NCI-H1048 (cell line): ENCODE results near the gene PDIA5.
"Not testable (repeated sequence)": the region's sequence is repeated elsewhere in the genome, so short reads cannot be mapped to it uniquely, and the experiment has no call there.

Experiments used
- DNase-seq: peaks from one replicate; lab custom pipeline; 2025; lab: John Stamatoyannopoulos, UW

PDIA5 gene

GRCh38 chr3:123150449-123151215, 83.8 kb downstream of the PDIA5 start:
- no peak for DNase-seq

GRCh38 chr3:123151251-123151705, 84.5 kb downstream of the PDIA5 start:
- DNase-seq = no peak

- not testable (repeated sequence) for DNase-seq
Observed at GRCh38 chr3:123151853-123152420, 85.1 kb downstream of the PDIA5 start.

DNA sequence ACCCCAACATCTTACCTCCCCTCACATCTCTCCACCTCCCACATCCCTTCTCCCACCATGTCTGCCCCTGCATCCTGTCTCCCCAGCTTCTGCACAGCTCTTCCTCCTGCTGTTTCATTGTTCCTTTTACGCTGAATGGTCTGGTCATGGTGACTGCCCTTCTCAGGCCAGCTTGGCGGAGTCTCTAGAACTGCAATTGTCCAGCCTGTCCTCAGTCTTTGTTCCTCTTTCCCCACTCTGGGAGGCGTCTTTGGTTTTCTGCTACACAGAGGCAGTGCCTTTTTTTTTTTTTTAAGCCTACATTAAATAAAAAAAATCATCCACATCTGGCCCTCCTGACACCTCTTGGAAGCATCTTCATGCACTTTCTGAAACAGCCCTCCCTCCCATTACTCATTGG, 85.9 kb downstream of the PDIA5 start:
- no peak for DNase-seq

- DNase-seq = no peak
Observed at GRCh38 chr3:123153125-123154019, 86.5 kb downstream of the PDIA5 start.

GRCh38 chr3:123154020-123154985, 87.5 kb downstream of the PDIA5 start:
- no peak for DNase-seq

DNA sequence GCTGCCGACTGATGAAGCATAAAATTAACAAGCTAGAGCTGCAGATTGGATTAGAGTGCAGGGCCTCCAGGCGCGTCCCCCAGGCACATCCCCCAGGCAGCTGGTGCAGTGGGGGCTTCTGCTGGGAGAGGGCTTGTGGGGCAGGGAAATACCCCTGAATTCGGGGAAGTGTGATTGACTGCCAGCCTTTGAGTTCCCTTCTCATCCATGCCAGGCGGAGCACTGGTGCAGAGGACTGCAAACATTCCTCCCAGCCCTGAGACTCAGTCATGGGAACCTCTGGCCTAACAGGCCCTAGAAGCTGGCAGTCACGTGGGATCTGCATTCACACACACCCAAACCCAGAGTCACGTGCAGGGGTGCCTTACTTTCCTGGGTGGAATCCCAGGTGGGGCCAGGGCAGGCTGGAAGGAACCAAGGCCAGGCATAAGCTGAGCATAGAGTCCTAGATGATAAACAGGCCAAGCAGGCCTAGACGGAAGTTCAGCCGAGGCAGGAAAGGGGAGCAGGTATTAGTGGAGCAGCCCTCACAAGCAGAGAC, 88.7 kb downstream of the PDIA5 start:
- no peak for DNase-seq

- no peak for DNase-seq
Observed at GRCh38 chr3:123156276-123156995, 89.6 kb downstream of the PDIA5 start.

GRCh38 chr3:123157209-123157597, 90.4 kb downstream of the PDIA5 start:
- DNase-seq = no peak

- no peak for DNase-seq
Observed at GRCh38 chr3:123157598-123158287, 90.9 kb downstream of the PDIA5 start.

DNA sequence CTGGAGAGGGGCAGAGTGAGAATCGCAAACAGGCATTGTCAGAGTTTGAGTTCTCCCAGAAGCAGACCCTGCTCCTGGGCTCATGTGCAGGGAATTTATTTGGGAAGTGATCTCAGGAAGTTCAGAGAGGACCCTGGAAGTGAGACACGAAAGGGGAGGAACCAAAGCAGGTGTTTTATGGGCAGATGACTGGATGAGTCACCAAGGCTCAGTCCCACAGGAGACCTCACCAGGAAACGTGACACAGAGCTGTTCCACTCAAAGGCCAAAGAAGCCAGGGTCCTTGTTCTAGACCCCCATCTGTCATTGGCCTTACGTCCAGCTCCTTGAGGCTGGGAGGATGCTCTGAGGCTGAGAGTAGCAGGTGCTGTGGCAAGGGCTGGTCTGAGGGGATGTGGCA, 91.5 kb downstream of the PDIA5 start:
- DNase-seq = no peak

DNA sequence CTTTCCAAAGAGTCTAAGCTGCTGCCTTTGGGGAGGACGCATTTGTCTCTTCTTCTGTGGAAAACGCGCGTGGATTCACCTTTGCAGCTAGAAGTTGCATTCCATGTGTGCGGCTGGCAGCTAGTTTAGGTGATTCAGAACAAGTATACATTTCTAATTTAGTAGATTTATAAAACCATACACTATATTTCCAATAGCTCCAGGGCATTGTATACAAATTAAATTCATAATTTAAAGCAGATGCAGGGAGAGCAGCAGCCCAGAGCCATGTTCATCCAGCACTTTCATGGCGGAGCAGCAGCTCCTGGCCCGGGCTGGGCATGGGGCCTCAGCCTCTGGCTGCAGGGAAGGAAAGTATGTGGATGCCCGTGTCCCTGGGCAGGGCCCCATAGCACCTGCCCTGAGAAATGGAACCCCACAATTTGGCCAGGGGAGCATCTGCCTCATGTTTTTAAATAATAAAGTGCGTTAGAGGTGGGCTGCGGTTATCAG, 92.1 kb downstream of the PDIA5 start:
- no peak for DNase-seq

GRCh38 chr3:123159926-123160635, 93.3 kb downstream of the PDIA5 start:
- no peak for DNase-seq

DNA sequence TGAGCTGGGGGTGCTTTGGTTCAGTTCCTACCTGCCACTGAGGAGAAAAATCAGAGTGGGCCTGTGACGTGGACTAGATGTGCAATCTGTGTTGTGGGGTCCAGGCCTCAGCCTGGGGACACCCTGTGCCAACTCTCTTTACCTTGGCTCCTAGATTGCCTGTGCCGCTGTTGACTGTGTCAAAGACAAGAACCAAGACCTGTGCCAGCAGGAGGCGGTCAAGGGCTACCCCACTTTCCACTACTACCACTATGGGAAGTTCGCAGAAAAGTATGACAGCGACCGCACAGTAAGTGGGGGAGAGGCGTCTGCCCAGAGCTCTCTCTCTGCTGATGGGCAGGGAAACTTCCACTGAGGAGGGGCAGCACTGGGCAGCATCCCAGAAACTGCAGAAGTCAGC, 94.3 kb downstream of the PDIA5 start:
- DNase-seq = no peak

DNA sequence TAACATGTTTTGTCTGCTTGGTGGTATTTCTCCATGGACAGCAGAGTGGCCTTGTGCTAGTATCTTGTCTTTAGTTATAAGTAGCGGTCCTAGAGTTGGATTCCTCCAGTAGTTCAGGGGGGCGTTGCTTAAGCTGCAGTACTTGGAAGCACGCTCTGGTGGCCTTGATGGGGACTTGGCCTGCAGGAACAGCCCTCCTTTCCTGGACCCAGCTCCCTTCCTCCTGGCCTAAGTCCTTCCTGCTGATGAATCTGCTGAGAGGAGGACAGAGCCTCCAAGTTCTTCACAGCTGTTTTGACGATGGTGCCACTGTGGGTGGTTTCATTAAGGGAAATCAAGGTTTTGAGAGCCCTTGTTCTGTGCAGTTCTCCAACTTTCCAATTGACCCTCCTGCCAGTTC, 96.3 kb downstream of the PDIA5 start:
- DNase-seq = no peak

DNA sequence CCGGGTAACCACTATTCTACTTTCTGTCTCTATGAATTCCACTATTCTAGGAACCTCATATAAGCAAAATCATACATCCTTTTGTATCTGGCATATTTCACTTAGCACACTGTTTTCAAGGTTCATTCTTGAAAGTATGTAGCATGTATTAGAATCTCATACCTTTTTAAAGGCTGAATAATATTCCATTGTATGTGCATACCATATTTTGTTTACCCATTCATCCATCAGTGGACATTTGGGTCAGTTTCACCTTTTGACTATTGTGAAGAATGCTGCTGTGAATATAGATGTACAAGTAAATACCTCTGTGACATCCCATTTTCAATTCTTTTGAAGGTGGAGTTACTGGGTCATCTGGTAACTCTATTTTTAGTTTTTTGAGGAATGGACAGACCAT, 98.3 kb downstream of the PDIA5 start:
- DNase-seq = no peak

DNA sequence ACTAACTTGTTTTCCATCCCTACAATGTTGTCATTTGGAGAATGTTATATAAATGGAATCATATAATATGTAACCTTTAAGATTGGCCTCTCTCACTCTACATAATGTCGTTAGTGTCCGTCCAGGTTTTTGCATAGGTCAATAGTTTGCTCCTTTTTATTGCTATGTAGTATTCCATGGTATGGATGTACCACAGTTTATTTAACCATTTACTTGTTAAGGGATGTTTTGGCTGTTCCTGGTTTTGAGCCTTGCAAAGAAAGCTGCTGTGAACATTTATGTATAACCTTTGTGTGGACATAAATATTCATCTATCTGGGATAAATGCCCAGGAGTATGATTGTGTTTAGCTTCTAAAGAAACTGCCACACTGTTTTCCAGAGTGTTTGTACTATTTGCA, 100.9 kb downstream of the PDIA5 start:
- no peak for DNase-seq

DNA sequence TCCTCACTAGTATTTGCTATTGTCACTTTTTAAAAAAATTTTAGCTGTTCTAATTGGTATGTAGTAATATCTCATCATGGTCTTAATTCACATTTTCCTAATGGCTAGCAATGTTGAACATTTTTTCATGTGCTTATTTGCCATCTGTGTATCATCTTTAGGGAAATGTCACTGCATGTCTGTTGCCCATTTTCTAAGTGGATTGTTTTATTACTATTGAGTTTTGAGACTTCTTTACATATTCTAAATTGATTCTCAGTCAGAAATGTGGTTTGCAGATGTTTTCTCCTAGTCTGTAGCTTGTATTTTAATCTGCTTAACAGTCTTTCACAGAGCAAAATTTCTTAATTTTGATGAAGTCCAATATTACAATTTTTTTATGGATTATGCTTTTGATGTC, 101.3 kb downstream of the PDIA5 start:
- DNase-seq = no peak

DNA sequence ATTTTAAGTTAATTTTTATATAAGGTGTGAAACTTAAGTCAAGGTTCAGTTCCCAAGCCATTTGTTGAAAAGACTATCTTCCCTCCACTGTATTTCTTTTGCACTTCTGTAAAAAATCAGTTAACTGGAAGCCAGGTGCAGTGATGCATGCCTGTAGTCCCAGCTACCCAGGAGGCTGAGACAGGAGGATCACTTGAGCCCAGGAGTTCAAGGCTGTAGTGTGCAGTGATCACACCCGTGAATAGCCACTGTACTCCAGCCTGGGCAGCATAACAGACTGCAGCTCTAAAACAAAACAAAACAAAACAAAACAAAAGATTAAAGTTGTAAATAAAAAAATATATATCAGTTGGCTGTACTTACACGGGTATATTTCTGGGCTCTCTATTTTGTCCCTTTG, 101.8 kb downstream of the PDIA5 start:
- DNase-seq = no peak
